IPS DF 6.9 (cell line): ENCODE measurements around the gene PTPRN2.

ENCODE experiments used
- DNase-seq: peaks from one replicate; pipeline ENCODE4 v3.0.0-alpha.2; 2013; ENCODE audit warnings: low read depth, low spot score
- H3K27ac ChIP-seq: one replicate; pipeline ENCODE4 v1.5.1; 2013; ENCODE audit warnings: low read length, control low read depth
- H3K27me3 ChIP-seq: 2 replicates; pipeline ENCODE4 v1.6.1; 2013; ENCODE audit warnings: mild to moderate bottlenecking, low read length; ENCODE audit not compliant: control insufficient read depth, insufficient read depth
- H3K36me3 ChIP-seq: 2 replicates; pipeline ENCODE4 v1.6.1; 2013; ENCODE audit warnings: low read length; ENCODE audit not compliant: control insufficient read depth, insufficient read depth
- H3K4me1 ChIP-seq: 2 replicates; pipeline ENCODE4 v1.6.1; 2013; ENCODE audit warnings: low read length; ENCODE audit not compliant: control insufficient read depth, insufficient read depth
- H3K4me3 ChIP-seq: 2 replicates; pipeline ENCODE4 v1.5.1; 2013; ENCODE audit warnings: mild to moderate bottlenecking, low read length
- H3K9me3 ChIP-seq: 2 replicates; pipeline ENCODE4 v1.6.1; 2013; ENCODE audit warnings: low read length, inconsistent platforms; ENCODE audit not compliant: control insufficient read depth, insufficient read depth
- WGBS: extraction: QIAGEN DNeasy Blood & Tissue Kit; methylation state at CpG from one replicate; pipeline ENCODE4 v1.1.7; 2013; ENCODE audit warnings: mixed read lengths, missing lambda C conversion rate; ENCODE audit not compliant: insufficient read length, insufficient coverage; 5-methylcytosine and 5-hydroxymethylcytosine counted together

Gene PTPRN2

GRCh38 chr7:157763279-157764000, 824.2 kb downstream of the PTPRN2 start:
- H3K4me3 ChIP-seq = no peak overlapping the region
- no peak overlapping the region for H3K27ac ChIP-seq
- no peaks in the 10 kb centered on the region; the same call in 1 of the 2 replicates for H3K4me1 ChIP-seq
- H3K36me3 ChIP-seq = no peaks in the 10 kb centered on the region; the same call in 1 of the 2 replicates
- H3K9me3 ChIP-seq = peaks cover 32% of the 10 kb centered on the region
- no CpG with 5 or more reads among the region's 14 CpGs for WGBS
- DNase-seq = no peak
- no peaks in the 10 kb centered on the region for H3K27me3 ChIP-seq

- H3K4me1 ChIP-seq = no peaks in the 10 kb centered on the region; the same call in 1 of the 2 replicates
- peaks cover 38% of the 10 kb centered on the region for H3K9me3 ChIP-seq
- no peak overlapping the region for H3K27ac ChIP-seq
- no peaks in the 10 kb centered on the region for H3K27me3 ChIP-seq
- H3K36me3 ChIP-seq = no peaks in the 10 kb centered on the region; the same call in 1 of the 2 replicates
- no peak overlapping the region for H3K4me3 ChIP-seq
- no peak for DNase-seq
- WGBS = no CpG with 5 or more reads among the region's 13 CpGs
Measured at GRCh38 chr7:157762824-157763223, 824.8 kb downstream of the PTPRN2 start.

GRCh38 chr7:157760004-157760730, 827.5 kb downstream of the PTPRN2 start:
- no peaks in the 10 kb centered on the region; the same call in 1 of the 2 replicates for H3K36me3 ChIP-seq
- H3K4me1 ChIP-seq = no peaks in the 10 kb centered on the region; the same call in 1 of the 2 replicates
- peaks cover 39% of the 10 kb centered on the region for H3K9me3 ChIP-seq
- no peaks in the 10 kb centered on the region for H3K27me3 ChIP-seq
- WGBS = no CpG with 5 or more reads among the region's 17 CpGs
- H3K27ac ChIP-seq = no peak overlapping the region
- no peak for DNase-seq
- H3K4me3 ChIP-seq = no peak overlapping the region

GRCh38 chr7:157759246-157759805, 828.3 kb downstream of the PTPRN2 start:
- H3K4me3 ChIP-seq = no peak overlapping the region
- peaks cover 41% of the 10 kb centered on the region for H3K9me3 ChIP-seq
- H3K4me1 ChIP-seq = no peaks in the 10 kb centered on the region; the same call in 1 of the 2 replicates
- no peaks in the 10 kb centered on the region; the same call in 1 of the 2 replicates for H3K36me3 ChIP-seq
- no peak overlapping the region for H3K27ac ChIP-seq
- WGBS = no CpG with 5 or more reads among the region's 19 CpGs
- DNase-seq = no peak
- no peaks in the 10 kb centered on the region for H3K27me3 ChIP-seq

GRCh38 chr7:157758468-157759245, 829.0 kb downstream of the PTPRN2 start:
- Histone ChIP-seq H3K27me3 (no peaks in the 10 kb centered on the region), H3K4me3 (no peak overlapping the region), H3K27ac (no peak overlapping the region), H3K4me1 (no peaks in the 10 kb centered on the region; the same call in 1 of the 2 replicates), H3K36me3 (no peaks in the 10 kb centered on the region; the same call in 1 of the 2 replicates), H3K9me3 (peaks cover 45% of the 10 kb centered on the region)
- WGBS = no CpG with 5 or more reads among the region's 36 CpGs
- DNase-seq = no peak

GRCh38 chr7:157757776-157758467, 829.7 kb downstream of the PTPRN2 start:
- no peaks in the 10 kb centered on the region; the same call in 1 of the 2 replicates for H3K4me1 ChIP-seq
- H3K9me3 ChIP-seq = peaks cover 42% of the 10 kb centered on the region
- DNase-seq = no peak
- no peaks in the 10 kb centered on the region; the same call in 1 of the 2 replicates for H3K36me3 ChIP-seq
- no peak overlapping the region for H3K27ac ChIP-seq
- no peak overlapping the region for H3K4me3 ChIP-seq
- H3K27me3 ChIP-seq = no peaks in the 10 kb centered on the region
- WGBS = no CpG with 5 or more reads among the region's 48 CpGs

- Histone ChIP-seq H3K4me1 (no peaks in the 10 kb centered on the region; the same call in 1 of the 2 replicates), H3K27me3 (no peaks in the 10 kb centered on the region), H3K4me3 (no peak overlapping the region), H3K9me3 (peaks cover 43% of the 10 kb centered on the region), H3K36me3 (no peaks in the 10 kb centered on the region; the same call in 1 of the 2 replicates), H3K27ac (no peak overlapping the region)
- WGBS = no CpG with 5 or more reads among the region's 21 CpGs
- no peak for DNase-seq
Measured at GRCh38 chr7:157757211-157757610, 830.4 kb downstream of the PTPRN2 start.

- H3K9me3 ChIP-seq = peaks cover 50% of the 10 kb centered on the region
- no peak for DNase-seq
- no peak overlapping the region for H3K27ac ChIP-seq
- no peaks in the 10 kb centered on the region for H3K27me3 ChIP-seq
- no peaks in the 10 kb centered on the region; the same call in 1 of the 2 replicates for H3K4me1 ChIP-seq
- H3K4me3 ChIP-seq = no peak overlapping the region
- no peaks in the 10 kb centered on the region; the same call in 1 of the 2 replicates for H3K36me3 ChIP-seq
- no CpG with 5 or more reads among the region's 7 CpGs for WGBS
Measured at GRCh38 chr7:157755741-157756140, 831.9 kb downstream of the PTPRN2 start.

- H3K36me3 ChIP-seq = no peaks in the 10 kb centered on the region; the same call in 1 of the 2 replicates
- no peak for DNase-seq
- WGBS = no CpG with 5 or more reads among the region's 9 CpGs
- no peak overlapping the region for H3K27ac ChIP-seq
- peaks cover 47% of the 10 kb centered on the region for H3K9me3 ChIP-seq
- H3K4me3 ChIP-seq = no peak overlapping the region
- no peaks in the 10 kb centered on the region; the same call in 1 of the 2 replicates for H3K4me1 ChIP-seq
- no peaks in the 10 kb centered on the region for H3K27me3 ChIP-seq
Measured at GRCh38 chr7:157754416-157754790, 833.2 kb downstream of the PTPRN2 start.
